Neural cell (in vitro differentiated cells): ENCODE measurements around the gene ATXN10.

Experiments used
- TAF1 ChIP-seq: IDR thresholded peaks from 2 replicates; pipeline ENCODE4 v1.6.1; 2012; ENCODE audit warnings: low read depth
- TF ChIP-seq, protein P1 (sequence below): fragments of 450-650 bp; IDR thresholded peaks from 2 replicates; pipeline ENCODE4 v1.5.1; 2014; ENCODE audit warnings: antibody characterized with exemption, mild to moderate bottlenecking, moderate library complexity; ENCODE audit not compliant: poor library complexity, severe bottlenecking

DNA sequence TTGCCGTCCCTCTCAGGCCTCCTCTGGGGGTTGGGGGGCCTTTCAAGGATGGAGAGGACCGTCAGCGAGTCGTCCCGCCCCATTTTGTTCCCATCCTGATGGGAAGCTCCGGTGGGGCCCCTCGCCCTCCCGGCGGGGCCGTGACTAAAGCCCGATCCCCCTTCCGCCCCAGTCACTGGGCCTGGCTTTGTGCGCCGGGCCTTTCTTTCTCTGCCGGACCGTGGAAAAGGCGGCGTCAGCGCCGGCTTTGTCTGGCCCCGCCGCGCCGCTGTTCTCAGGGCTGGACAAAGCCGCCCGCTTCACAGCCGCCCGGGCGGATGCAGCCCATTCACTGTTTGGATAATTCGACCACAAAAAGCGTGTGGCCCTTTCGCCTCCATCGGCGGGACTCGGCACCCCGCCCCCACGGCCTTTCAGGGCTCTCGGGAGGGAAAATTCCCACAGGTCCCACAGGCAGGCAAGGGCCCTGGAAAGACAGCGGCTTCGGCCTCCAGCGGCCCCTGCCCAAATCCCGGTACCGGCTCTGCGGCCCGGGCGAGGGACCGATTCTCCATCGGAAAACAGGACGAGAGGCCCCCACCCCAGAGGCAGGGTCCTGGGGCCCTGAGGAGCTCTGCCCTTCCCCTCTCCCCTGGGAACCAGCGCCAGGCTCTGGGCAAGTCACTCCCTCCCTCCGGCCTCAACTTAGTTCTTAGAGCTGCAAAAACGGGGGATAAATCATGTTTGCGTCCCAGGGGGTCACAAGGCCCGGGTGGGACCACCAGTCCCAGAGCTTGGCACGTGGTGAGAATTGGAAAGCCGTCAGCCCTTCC lies 218.1 kb downstream of the ATXN10 start:
- TF ChIP-seq, protein P1, sequence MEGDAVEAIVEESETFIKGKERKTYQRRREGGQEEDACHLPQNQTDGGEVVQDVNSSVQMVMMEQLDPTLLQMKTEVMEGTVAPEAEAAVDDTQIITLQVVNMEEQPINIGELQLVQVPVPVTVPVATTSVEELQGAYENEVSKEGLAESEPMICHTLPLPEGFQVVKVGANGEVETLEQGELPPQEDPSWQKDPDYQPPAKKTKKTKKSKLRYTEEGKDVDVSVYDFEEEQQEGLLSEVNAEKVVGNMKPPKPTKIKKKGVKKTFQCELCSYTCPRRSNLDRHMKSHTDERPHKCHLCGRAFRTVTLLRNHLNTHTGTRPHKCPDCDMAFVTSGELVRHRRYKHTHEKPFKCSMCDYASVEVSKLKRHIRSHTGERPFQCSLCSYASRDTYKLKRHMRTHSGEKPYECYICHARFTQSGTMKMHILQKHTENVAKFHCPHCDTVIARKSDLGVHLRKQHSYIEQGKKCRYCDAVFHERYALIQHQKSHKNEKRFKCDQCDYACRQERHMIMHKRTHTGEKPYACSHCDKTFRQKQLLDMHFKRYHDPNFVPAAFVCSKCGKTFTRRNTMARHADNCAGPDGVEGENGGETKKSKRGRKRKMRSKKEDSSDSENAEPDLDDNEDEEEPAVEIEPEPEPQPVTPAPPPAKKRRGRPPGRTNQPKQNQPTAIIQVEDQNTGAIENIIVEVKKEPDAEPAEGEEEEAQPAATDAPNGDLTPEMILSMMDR, result no peak
- no peak for TF ChIP-seq TAF1
